ENCODE measurements around the gene CREB3L4.

CREB3L4 gene

DNA sequence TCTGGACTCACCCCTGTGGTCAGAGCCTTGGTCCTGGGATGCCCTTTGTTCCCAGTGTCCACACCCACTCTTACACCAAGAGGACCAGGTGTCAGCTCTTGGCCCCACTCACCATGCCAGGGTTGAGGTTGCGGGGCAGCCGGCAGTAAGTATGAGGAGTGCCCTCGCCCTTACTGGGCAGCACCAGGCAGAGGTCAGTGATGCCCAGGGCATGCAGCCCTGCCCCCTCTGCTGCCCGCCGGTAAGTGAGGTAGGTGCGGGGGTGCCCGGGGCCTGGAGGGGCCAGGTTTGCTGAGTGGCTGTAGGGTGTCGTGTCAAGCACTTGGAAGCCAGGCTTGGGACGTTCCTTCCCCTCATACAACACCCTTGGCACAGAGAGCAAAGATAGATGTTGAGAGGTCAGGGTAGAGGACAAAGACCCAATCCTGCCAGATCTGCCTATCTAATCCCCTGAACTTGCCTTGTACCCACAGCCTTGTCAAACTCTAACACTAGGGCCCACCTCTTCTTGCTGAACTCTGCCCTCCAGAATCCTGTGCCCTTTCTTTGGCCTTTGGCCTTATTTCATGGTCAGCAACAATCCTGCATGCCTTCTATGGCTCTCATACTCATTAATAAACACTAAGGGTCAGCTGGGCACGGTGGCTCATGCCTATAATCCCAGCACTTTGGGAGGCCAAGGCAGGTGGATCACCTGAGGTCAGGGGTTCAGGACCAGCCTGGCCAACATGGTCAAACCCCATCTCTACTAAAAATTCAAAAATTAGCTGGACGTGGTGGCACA is 24.7 kb upstream of the CREB3L4 start:
- no peaks in the 10 kb centered on the region for H4K20me1 ChIP-seq (ENCODE audit: control insufficient read depth, insufficient read depth, low read depth, low read length)
- no peaks in the 10 kb centered on the region for H3K9me3 ChIP-seq (ENCODE audit: control insufficient read depth, insufficient read depth, low read length)
- TF ChIP-seq, protein P1, sequence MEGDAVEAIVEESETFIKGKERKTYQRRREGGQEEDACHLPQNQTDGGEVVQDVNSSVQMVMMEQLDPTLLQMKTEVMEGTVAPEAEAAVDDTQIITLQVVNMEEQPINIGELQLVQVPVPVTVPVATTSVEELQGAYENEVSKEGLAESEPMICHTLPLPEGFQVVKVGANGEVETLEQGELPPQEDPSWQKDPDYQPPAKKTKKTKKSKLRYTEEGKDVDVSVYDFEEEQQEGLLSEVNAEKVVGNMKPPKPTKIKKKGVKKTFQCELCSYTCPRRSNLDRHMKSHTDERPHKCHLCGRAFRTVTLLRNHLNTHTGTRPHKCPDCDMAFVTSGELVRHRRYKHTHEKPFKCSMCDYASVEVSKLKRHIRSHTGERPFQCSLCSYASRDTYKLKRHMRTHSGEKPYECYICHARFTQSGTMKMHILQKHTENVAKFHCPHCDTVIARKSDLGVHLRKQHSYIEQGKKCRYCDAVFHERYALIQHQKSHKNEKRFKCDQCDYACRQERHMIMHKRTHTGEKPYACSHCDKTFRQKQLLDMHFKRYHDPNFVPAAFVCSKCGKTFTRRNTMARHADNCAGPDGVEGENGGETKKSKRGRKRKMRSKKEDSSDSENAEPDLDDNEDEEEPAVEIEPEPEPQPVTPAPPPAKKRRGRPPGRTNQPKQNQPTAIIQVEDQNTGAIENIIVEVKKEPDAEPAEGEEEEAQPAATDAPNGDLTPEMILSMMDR (IDR thresholded peaks at IDR 0.05; ENCODE audit: low read depth, low read length, poor library complexity, severe bottlenecking): no peak
- TF ChIP-seq EZH2phosphoT487 (IDR thresholded peaks at IDR 0.05; ENCODE audit: borderline replicate concordance, low read length): no peak
- H3K4me1 ChIP-seq (ENCODE audit: control insufficient read depth, low read length): peaks cover 29% of the 10 kb centered on the region
- peaks cover 13% of the 10 kb centered on the region for H3F3A ChIP-seq (ENCODE audit: control insufficient read depth, insufficient read depth)
- no peaks in the 10 kb centered on the region for H3K27me3 ChIP-seq (ENCODE audit: control insufficient read depth, low read length)
- peaks cover 80% of the 10 kb centered on the region for H3K36me3 ChIP-seq (ENCODE audit: control insufficient read depth, low read length)
- peaks cover 34% of the 10 kb centered on the region for H3K79me2 ChIP-seq (ENCODE audit: control insufficient read depth, low read length)
- no peak overlapping the region for H3K4me2 ChIP-seq (ENCODE audit: low read length)
- H3K27ac ChIP-seq (ENCODE audit: low read depth, low read length): no peak overlapping the region
- no peaks in the 10 kb centered on the region for H3K9me2 ChIP-seq (replicated peaks; ENCODE audit: control insufficient read depth, low read length)
- H3K4me3 ChIP-seq (ENCODE audit: low read length): no peak overlapping the region

DNA sequence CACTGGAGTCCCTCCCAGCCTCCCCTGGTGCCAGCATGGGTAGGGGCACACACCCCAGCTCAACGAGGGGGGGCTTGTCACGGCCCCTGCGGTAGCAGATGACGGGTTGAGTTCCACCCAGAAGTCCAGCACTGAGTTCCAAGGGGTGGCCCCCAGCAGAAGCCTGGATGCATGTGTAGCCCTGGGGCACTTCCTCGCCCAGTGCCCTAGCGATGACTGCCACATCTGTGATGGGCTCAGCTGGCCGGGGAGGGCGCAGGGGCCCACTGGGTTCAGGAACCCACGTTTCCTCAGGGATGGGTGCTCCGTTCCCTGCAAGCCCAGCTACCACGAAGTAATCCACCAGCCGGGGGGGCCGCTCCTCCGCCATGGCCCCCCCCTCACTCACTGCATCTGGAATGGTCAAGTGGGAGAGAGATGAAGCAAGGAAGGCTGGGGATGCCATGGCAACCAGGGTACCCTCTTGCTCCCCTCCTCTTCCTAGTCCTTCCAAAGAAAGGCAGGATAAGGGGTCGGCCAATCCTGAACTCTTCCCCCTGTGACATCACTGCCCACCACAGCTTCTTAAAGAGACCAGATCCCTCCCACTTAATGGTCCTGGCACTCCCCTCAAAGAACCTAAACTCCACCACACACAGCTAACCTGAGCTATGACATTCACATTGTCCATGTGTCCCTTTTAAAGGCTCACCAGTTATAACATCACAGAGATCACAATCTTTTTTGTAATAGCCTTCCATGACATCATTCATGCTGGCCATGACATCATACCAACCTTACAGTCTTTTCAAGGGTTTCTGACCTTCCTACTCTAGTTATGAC is 23.5 kb upstream of the CREB3L4 start:
- peak overlapping the region; percentile 90 for H3K27ac ChIP-seq (ENCODE audit: low read depth, low read length)
- H3K79me2 ChIP-seq (ENCODE audit: control insufficient read depth, low read length): peaks cover 34% of the 10 kb centered on the region
- H3K9me2 ChIP-seq (replicated peaks; ENCODE audit: control insufficient read depth, low read length): no peaks in the 10 kb centered on the region
- H3K36me3 ChIP-seq (ENCODE audit: control insufficient read depth, low read length): peaks cover 86% of the 10 kb centered on the region
- peak overlapping the region; percentile 86 for H3K4me2 ChIP-seq (ENCODE audit: low read length)
- H3F3A ChIP-seq (ENCODE audit: control insufficient read depth, insufficient read depth): peaks cover 17% of the 10 kb centered on the region
- no peaks in the 10 kb centered on the region for H3K9me3 ChIP-seq (ENCODE audit: control insufficient read depth, insufficient read depth, low read length)
- TF ChIP-seq, protein P1 (IDR thresholded peaks at IDR 0.05; ENCODE audit: low read depth, low read length, poor library complexity, severe bottlenecking): no peak
- no peak for TF ChIP-seq EZH2phosphoT487 (IDR thresholded peaks at IDR 0.05; ENCODE audit: borderline replicate concordance, low read length)
- peak overlapping the region; percentile 76 for H3K4me3 ChIP-seq (ENCODE audit: low read length)
- H3K4me1 ChIP-seq (ENCODE audit: control insufficient read depth, low read length): peaks cover 41% of the 10 kb centered on the region
- no peaks in the 10 kb centered on the region for H4K20me1 ChIP-seq (ENCODE audit: control insufficient read depth, insufficient read depth, low read depth, low read length)
- H3K27me3 ChIP-seq (ENCODE audit: control insufficient read depth, low read length): no peaks in the 10 kb centered on the region

DNA sequence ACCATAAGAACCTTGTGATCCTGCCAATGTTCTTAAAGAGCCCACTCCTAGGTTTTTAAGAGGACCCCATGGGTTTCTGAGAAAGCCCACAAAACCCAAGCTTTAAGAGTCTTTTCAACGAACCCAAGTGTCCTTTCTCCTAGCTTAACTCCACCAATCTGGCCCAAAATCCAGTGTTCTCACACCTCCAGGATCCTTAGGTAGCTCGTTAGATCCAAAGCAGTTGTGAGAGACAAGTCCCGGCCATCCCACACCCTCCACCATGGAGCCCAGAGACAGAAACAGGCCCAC is 22.9 kb upstream of the CREB3L4 start:
- Histone ChIP-seq H3K9me3 (ENCODE audit: control insufficient read depth, insufficient read depth, low read length) (no peaks in the 10 kb centered on the region), H3K27ac (ENCODE audit: low read depth, low read length) (peak overlapping the region; percentile 90), H4K20me1 (ENCODE audit: control insufficient read depth, insufficient read depth, low read depth, low read length) (no peaks in the 10 kb centered on the region), H3K4me2 (ENCODE audit: low read length) (peak overlapping the region; percentile 86), H3K27me3 (ENCODE audit: control insufficient read depth, low read length) (no peaks in the 10 kb centered on the region), H3F3A (ENCODE audit: control insufficient read depth, insufficient read depth) (peaks cover 17% of the 10 kb centered on the region), H3K4me1 (ENCODE audit: control insufficient read depth, low read length) (peaks cover 47% of the 10 kb centered on the region), H3K36me3 (ENCODE audit: control insufficient read depth, low read length) (peaks cover 85% of the 10 kb centered on the region), H3K4me3 (ENCODE audit: low read length) (peak overlapping the region; percentile 76), H3K79me2 (ENCODE audit: control insufficient read depth, low read length) (peaks cover 34% of the 10 kb centered on the region), H3K9me2 (replicated peaks; ENCODE audit: control insufficient read depth, low read length) (no peaks in the 10 kb centered on the region)
- no peak for TF ChIP-seq EZH2phosphoT487 (IDR thresholded peaks at IDR 0.05; ENCODE audit: borderline replicate concordance, low read length)
- TF ChIP-seq, protein P1 (IDR thresholded peaks at IDR 0.05; ENCODE audit: low read depth, low read length, poor library complexity, severe bottlenecking): no peak
